HepG2 (cell line): ENCODE measurements around the gene NME7. TPM values are rescaled to one million over a fixed set of nuclear protein-coding genes. Genes with fewer than 3 reads are reported as not detected.

Source experiments
- ATAC-seq: fragments of 200-7000 bp; cut with Tn5 transposase; 3 replicates; pipeline ENCODE4 v1.9.1; 2020; ENCODE audit warnings: mild to moderate bottlenecking, moderate library complexity
- BruUV-seq: library from RNA; stranded (reverse); fragments of 400-500 nt; replicated peaks from 2 replicates; lab custom pipeline; 2021; lab: Mats Ljungman, UMichigan
- CTCF ChIA-PET: fragments of 300-600 bp; formaldehyde crosslinking; extraction: SDS; loops from one replicate; lab custom pipeline; 2021; ENCODE audit warnings: low total read pairs, inconsistent platforms, low intra/inter-chr PET ratio; lab: Yijun Ruan, JAX
- POLR2A ChIA-PET: fragments of 350-600 bp; sonication (Branson Sonifier 250); formaldehyde crosslinking; loops from one replicate; lab custom pipeline; 2020; ENCODE audit warnings: antibody characterized with exemption, inconsistent platforms; lab: Yijun Ruan, JAX
- DNase-seq: peaks from one replicate; pipeline ENCODE4 v3.0.0-alpha.2; 2015; ENCODE audit warnings: low spot score
- FAIRE-seq: peaks from 3 replicates; lab custom pipeline; 2011; peaks lifted over from hg19 to GRCh38; lab: Jason Lieb, UNC
- H2AFZ ChIP-seq: one replicate; pipeline ENCODE4 v1.6.1; 2011; ENCODE audit warnings: low read length, inconsistent platforms
- H3K27ac ChIP-seq: fragments of 300-600 bp; 3 replicates; pipeline ENCODE4 v1.8.0; 2011; ENCODE audit warnings: mixed run types, mild to moderate bottlenecking, mixed read lengths, low read length, inconsistent platforms; ENCODE audit not compliant: insufficient read depth; ENCODE audit errors: extremely low read length
- H3K27me3 ChIP-seq, 2 experiments: fragments of 200-600 bp in 1 of 2; 2 replicates in 1 of 2; 3 replicates in 1 of 2; pipeline versions ENCODE4 v1.6.0 to v1.8.0; 2011; ENCODE audit warnings: low read length in 2 of 2, mild to moderate bottlenecking in 2 of 2, moderate library complexity in 2 of 2, inconsistent platforms in 1 of 2; ENCODE audit not compliant: insufficient read depth in 2 of 2, control insufficient read depth in 1 of 2
- H3K36me3 ChIP-seq, 2 experiments: fragments of 200-600 bp in 1 of 2; replicated peaks in 1 of 2; 2 replicates in 1 of 2; 3 replicates in 1 of 2; pipeline versions ENCODE4 v1.5.1 to v1.8.0; 2011; ENCODE audit warnings: low read length in 2 of 2, inconsistent platforms in 1 of 2; ENCODE audit not compliant: insufficient read depth in 2 of 2, control insufficient read depth in 1 of 2
- H3K4me1 ChIP-seq: 2 replicates; pipeline ENCODE4 v1.5.1; 2012; ENCODE audit warnings: low read length, inconsistent platforms; ENCODE audit not compliant: insufficient read depth
- H3K4me2 ChIP-seq: 2 replicates; pipeline ENCODE4 v1.6.0; 2011; ENCODE audit warnings: low read depth, low read length, inconsistent platforms
- H3K4me3 ChIP-seq, 3 experiments: fragments of 200-600 bp in 1 of 3; sonication (generic), shearing (Covaris generic) in 1 of 3; replicated peaks in 1 of 3; 2 replicates each; pipeline ENCODE4 v1.5.1; 2011 to 2016; ENCODE audit warnings: low read length in 3 of 3, inconsistent platforms in 2 of 3, low read depth in 2 of 3, mild to moderate bottlenecking in 2 of 3, control low read depth in 1 of 3, mixed read lengths in 1 of 3; ENCODE audit not compliant: insufficient read depth in 1 of 3
- H3K79me2 ChIP-seq: one replicate; pipeline ENCODE4 v1.6.1; 2011; ENCODE audit warnings: low read length, inconsistent platforms; ENCODE audit not compliant: insufficient read depth
- H3K9ac ChIP-seq: 2 replicates; pipeline ENCODE4 v1.6.0; 2011; ENCODE audit warnings: mild to moderate bottlenecking, low read depth, low read length, inconsistent platforms; ENCODE audit not compliant: insufficient read depth
- H3K9me3 ChIP-seq: 2 replicates; pipeline ENCODE4 v1.5.1; 2012; ENCODE audit warnings: mild to moderate bottlenecking, low read length
- H4K20me1 ChIP-seq: 2 replicates; pipeline ENCODE4 v1.6.0; 2011; ENCODE audit warnings: inconsistent platforms, mild to moderate bottlenecking, low read length, moderate library complexity; ENCODE audit not compliant: insufficient read depth
- FOXJ3 ChIP-seq: sonication (generic); formaldehyde crosslinking; IDR thresholded peaks from 2 replicates; pipeline ENCODE4 v1.4.0; 2020; ENCODE audit warnings: missing genetic modification reagents, mild to moderate bottlenecking, borderline replicate concordance
- KLF16 ChIP-seq, 2 experiments: sonication (generic) in 1 of 2; formaldehyde crosslinking in 1 of 2; IDR thresholded peaks; 2 replicates each; pipeline versions ENCODE4 v1.6.1 to v1.8.0; 2016 to 2023; ENCODE audit warnings: missing genetic modification reagents in 2 of 2, missing compliant biosample characterization in 1 of 2
- MAFF ChIP-seq: IDR thresholded peaks from 2 replicates; pipeline ENCODE4 v1.6.1; 2011; ENCODE audit warnings: low read depth, low read length, improper control_type of control experiment
- MAFK ChIP-seq, 2 experiments: IDR thresholded peaks in 1 of 2; conservative IDR thresholded peaks in 1 of 2; 2 replicates each; pipeline ENCODE4 v1.6.1; 2011; ENCODE audit warnings: improper control_type of control experiment in 2 of 2, low read length in 2 of 2
- MED13 ChIP-seq: sonication (generic); formaldehyde crosslinking; IDR thresholded peaks from 2 replicates; pipeline ENCODE4 v1.5.0; 2020; ENCODE audit warnings: missing genetic modification reagents
- MEIS2 ChIP-seq: sonication (generic); formaldehyde crosslinking; IDR thresholded peaks from 2 replicates; pipeline ENCODE4 v1.9.0; 2021; ENCODE audit warnings: mild to moderate bottlenecking, missing genetic modification reagents
- MTF1 ChIP-seq: sonication (generic); formaldehyde crosslinking; IDR thresholded peaks from 2 replicates; pipeline ENCODE4 v1.5.0; 2020; ENCODE audit warnings: missing genetic modification reagents
- MTF2 ChIP-seq: sonication (generic); formaldehyde crosslinking; IDR thresholded peaks from 2 replicates; pipeline ENCODE4 v1.5.0; 2020; ENCODE audit warnings: missing genetic modification reagents, borderline replicate concordance
- NFYC ChIP-seq: IDR thresholded peaks from 2 replicates; pipeline ENCODE4 v1.6.1; 2016; ENCODE audit warnings: missing genetic modification reagents, missing compliant biosample characterization
- U2AF2 ChIP-seq: fragments of 200-400 bp; formaldehyde crosslinking; IDR thresholded peaks from 2 replicates; pipeline ENCODE4 v1.6.1; 2017; ENCODE audit warnings: low read depth, mild to moderate bottlenecking, low read length
- ZNF10 ChIP-seq: sonication (generic); formaldehyde crosslinking; IDR thresholded peaks from 2 replicates; pipeline ENCODE4 v1.4.0; 2020; ENCODE audit warnings: mild to moderate bottlenecking, low read depth, missing genetic modification reagents, borderline replicate concordance
- ZNF24 ChIP-seq: fragments of 450-650 bp; IDR thresholded peaks from 2 replicates; pipeline ENCODE4 v1.6.1; 2017; ENCODE audit warnings: antibody characterized with exemption, mild to moderate bottlenecking
- ZNF607 ChIP-seq: sonication (generic); formaldehyde crosslinking; IDR thresholded peaks from 2 replicates; pipeline ENCODE4 v1.5.1; 2020; ENCODE audit warnings: missing genetic modification reagents, mild to moderate bottlenecking, borderline replicate concordance
- ZNF615 ChIP-seq: sonication (generic); formaldehyde crosslinking; IDR thresholded peaks from 2 replicates; pipeline ENCODE4 v1.5.0; 2020; ENCODE audit warnings: mild to moderate bottlenecking, missing genetic modification reagents, borderline replicate concordance
- ZNF678 ChIP-seq: sonication (generic); formaldehyde crosslinking; IDR thresholded peaks from 2 replicates; pipeline ENCODE4 v1.4.0; 2020; ENCODE audit warnings: mild to moderate bottlenecking, missing genetic modification reagents
- ZNF7 ChIP-seq: IDR thresholded peaks from 2 replicates; pipeline ENCODE4 v1.6.1; 2016; ENCODE audit warnings: missing biosample characterization, missing genetic modification reagents
- WGBS: methylation state at CpG from one replicate; pipeline ENCODE4 v1.1.6; 2017; ENCODE audit warnings: low lambda C conversion rate; 5-methylcytosine and 5-hydroxymethylcytosine counted together
- in situ Hi-C: cut with HindIII; loops from 2 replicates; pipeline ENCODE4 v1.10.0; 2017; ENCODE audit warnings: low pct_unique_long_range_greater_than_20kb; ENCODE audit not compliant: extremely low pct_ligation_motif_present
- intact Hi-C: fragments of 100-400 bp; cut with micrococcal nuclease; formaldehyde crosslinking; loops from one replicate; pipeline ENCODE4 v1.10.0; 2022; ENCODE audit not compliant: unreplicated experiment
- polyA plus RNA-seq, 8 experiments: library from polyadenylated mRNA; depleted of rRNA in 3 of 8; stranded (reverse) in 7 of 8; unstranded in 1 of 8; fragments of >200 nt; fragmentation: Illumina TruSeq in 4 of 8; extraction: Trizol in 4 of 8; gene quantifications; 2 replicates each; pipeline versions ENCODE4 v1.2.1 to v1.2.3, GENCODE V29; 2011 to 2016; ENCODE audit warnings: low read depth in 4 of 8, missing spikeins in 1 of 8, mixed read lengths in 1 of 8; ENCODE audit not compliant: insufficient read depth in 1 of 8
- total RNA-seq, 5 experiments: library from RNA; depleted of rRNA; stranded (reverse); fragments of >200 nt; fragmentation: Illumina TruSeq; extraction: Trizol; gene quantifications; 2 replicates each; pipeline ENCODE4 v1.2.3, GENCODE V29; 2016; ENCODE audit warnings: low read depth in 1 of 5
- TF ChIP-seq, protein P1 (sequence below): sonication (generic); formaldehyde crosslinking; IDR thresholded peaks from 2 replicates; pipeline ENCODE4 v1.4.0; 2020; ENCODE audit warnings: missing genetic modification reagents, borderline replicate concordance

NME7 gene
- total and polyA plus RNA-seq, 2 of the 13 experiments (the other 11 are each of a cell fraction or from before 2014, with no cell fraction given): 9.4 to 22.5 TPM

DNA sequence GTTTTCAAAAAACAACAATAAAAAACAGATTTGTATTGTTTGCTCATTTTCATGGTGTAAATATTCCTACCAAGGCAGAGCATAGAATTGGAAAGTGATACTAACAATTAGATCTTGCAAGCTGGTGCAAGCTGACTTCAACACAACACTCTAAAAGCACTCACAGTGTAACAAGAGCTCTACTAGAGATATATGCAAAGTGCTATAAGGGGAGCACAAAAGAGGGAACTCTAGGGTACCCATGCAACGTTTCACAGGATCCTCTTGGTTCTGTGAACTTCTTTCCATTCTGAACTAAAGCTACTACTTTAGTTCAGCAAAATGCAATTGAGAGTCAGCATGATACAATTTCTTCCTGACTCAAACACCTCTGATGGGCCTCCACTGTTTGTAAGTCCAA lies 182.8 kb downstream of the NME7 start:
- DNase-seq (no peak), FAIRE-seq (no peak), ATAC-seq (no peak)
- H3K9ac ChIP-seq: no peak overlapping the region
- CTCF ChIA-PET: no interaction called here
- in situ Hi-C loops (no loop called here), intact Hi-C loops (no loop called here)
- H3K27ac ChIP-seq: no peak overlapping the region
- 53% methylated on average over 1 of the region's 1 CpG for WGBS
- H3K4me1 ChIP-seq: peaks cover 6% of the 10 kb centered on the region; the same call in 1 of the 2 replicates
- no TSS peak for BruUV-seq
- no peaks in the 10 kb centered on the region for H3K79me2 ChIP-seq
- H3K4me3 ChIP-seq: no peak overlapping the region
- no peaks in the 10 kb centered on the region for H4K20me1 ChIP-seq
- POLR2A ChIA-PET: interaction anchor here (1.2 kb wide), 1 partner anchor 36 kb away, joined by 3 read pairs; no protein-coding TSS in a partner anchor
- no peaks in the 10 kb centered on the region for H3K27me3 ChIP-seq
- no peak overlapping the region for H2AFZ ChIP-seq
- H3K4me2 ChIP-seq: no peak overlapping the region
- TF ChIP-seq ZNF10: no peak
- TF ChIP-seq MED13 (CRISPR knock-in tag): no peak
- no peak for TF ChIP-seq ZNF607
- no peak for TF ChIP-seq ZNF615 (CRISPR knock-in tag)
- no peak for TF ChIP-seq KLF16 (CRISPR knock-in tag; IDR thresholded peaks at IDR 0.05)
- TF ChIP-seq ZNF7 (CRISPR knock-in tag): no peak
- H3K9me3 ChIP-seq: no peaks in the 10 kb centered on the region
- no peaks in the 10 kb centered on the region for H3K36me3 ChIP-seq

DNA sequence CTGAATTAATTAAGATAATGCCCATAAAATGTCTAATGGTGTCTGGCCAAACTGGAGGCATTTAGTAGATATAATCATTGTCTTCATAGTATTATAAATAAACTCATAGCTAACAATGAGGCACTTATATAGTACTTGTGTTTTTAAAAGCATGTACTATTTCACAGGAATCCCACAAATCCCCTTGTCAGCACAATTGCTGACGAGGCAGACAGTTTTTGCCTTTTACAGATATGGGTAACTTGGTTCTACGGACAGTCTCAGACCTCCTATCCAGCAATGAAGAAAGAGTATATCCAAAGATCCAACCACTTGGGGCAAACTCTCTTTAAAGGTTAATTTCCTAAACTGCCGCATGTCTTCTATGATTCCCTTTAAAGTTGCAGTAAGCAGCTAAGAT lies 187.4 kb downstream of the NME7 start:
- H3K36me3 ChIP-seq: no peaks in the 10 kb centered on the region
- no peak overlapping the region for H3K4me3 ChIP-seq
- H3K79me2 ChIP-seq: no peaks in the 10 kb centered on the region
- no peaks in the 10 kb centered on the region for H4K20me1 ChIP-seq
- H3K4me2 ChIP-seq: no peak overlapping the region
- H3K27ac ChIP-seq: no peak overlapping the region
- POLR2A ChIA-PET: interaction anchor here (1.0 kb wide), 1 partner anchor 35 kb away, joined by 3 read pairs; no protein-coding TSS in a partner anchor
- ATAC-seq (no peak), DNase-seq (no peak), FAIRE-seq (no peak)
- no peaks in the 10 kb centered on the region for H3K4me1 ChIP-seq
- H3K27me3 ChIP-seq: no peaks in the 10 kb centered on the region
- WGBS: 95% methylated on average over 3 of the region's 3 CpGs
- in situ Hi-C loops (no loop called here), intact Hi-C loops (no loop called here)
- no peak overlapping the region for H3K9ac ChIP-seq
- no peaks in the 10 kb centered on the region for H3K9me3 ChIP-seq
- CTCF ChIA-PET: no interaction called here
- BruUV-seq: no TSS peak
- H2AFZ ChIP-seq: no peak overlapping the region
- TF ChIP-seq MAFF: peak; percentile 94
- peak; percentile 91 to 95 for TF ChIP-seq MAFK (conservative IDR thresholded peaks at IDR 0.05 in 1 of 2, IDR thresholded peaks at IDR 0.05 in 1 of 2; ENCODE audit: low read length in 2 of 2)
- TF ChIP-seq ZNF24: no peak
- TF ChIP-seq MEIS2 (CRISPR knock-in tag): no peak
- TF ChIP-seq, protein P1, sequence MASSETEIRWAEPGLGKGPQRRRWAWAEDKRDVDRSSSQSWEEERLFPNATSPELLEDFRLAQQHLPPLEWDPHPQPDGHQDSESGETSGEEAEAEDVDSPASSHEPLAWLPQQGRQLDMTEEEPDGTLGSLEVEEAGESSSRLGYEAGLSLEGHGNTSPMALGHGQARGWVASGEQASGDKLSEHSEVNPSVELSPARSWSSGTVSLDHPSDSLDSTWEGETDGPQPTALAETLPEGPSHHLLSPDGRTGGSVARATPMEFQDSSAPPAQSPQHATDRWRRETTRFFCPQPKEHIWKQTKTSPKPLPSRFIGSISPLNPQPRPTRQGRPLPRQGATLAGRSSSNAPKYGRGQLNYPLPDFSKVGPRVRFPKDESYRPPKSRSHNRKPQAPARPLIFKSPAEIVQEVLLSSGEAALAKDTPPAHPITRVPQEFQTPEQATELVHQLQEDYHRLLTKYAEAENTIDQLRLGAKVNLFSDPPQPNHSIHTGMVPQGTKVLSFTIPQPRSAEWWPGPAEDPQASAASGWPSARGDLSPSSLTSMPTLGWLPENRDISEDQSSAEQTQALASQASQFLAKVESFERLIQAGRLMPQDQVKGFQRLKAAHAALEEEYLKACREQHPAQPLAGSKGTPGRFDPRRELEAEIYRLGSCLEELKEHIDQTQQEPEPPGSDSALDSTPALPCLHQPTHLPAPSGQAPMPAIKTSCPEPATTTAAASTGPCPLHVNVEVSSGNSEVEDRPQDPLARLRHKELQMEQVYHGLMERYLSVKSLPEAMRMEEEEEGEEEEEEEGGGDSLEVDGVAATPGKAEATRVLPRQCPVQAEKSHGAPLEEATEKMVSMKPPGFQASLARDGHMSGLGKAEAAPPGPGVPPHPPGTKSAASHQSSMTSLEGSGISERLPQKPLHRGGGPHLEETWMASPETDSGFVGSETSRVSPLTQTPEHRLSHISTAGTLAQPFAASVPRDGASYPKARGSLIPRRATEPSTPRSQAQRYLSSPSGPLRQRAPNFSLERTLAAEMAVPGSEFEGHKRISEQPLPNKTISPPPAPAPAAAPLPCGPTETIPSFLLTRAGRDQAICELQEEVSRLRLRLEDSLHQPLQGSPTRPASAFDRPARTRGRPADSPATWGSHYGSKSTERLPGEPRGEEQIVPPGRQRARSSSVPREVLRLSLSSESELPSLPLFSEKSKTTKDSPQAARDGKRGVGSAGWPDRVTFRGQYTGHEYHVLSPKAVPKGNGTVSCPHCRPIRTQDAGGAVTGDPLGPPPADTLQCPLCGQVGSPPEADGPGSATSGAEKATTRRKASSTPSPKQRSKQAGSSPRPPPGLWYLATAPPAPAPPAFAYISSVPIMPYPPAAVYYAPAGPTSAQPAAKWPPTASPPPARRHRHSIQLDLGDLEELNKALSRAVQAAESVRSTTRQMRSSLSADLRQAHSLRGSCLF (CRISPR knock-in tag): no peak
- no peak for TF ChIP-seq FOXJ3 (CRISPR knock-in tag)
- TF ChIP-seq MTF2 (CRISPR knock-in tag): no peak
- TF ChIP-seq ZNF678 (CRISPR knock-in tag): no peak
- TF ChIP-seq NFYC: no peak
- no peak for TF ChIP-seq U2AF2
- no peak for TF ChIP-seq MTF1 (CRISPR knock-in tag)
